HG03108 (cell line): Measurements from ENCODE around the gene TCEAL8.

Experiments used
- ATAC-seq: cut with Tn5 transposase; IDR thresholded peaks from one replicate; pipeline ENCODE4 v1.9.1; 2021; ENCODE audit warnings: moderate library complexity; ENCODE audit not compliant: unreplicated experiment

Gene TCEAL8

DNA sequence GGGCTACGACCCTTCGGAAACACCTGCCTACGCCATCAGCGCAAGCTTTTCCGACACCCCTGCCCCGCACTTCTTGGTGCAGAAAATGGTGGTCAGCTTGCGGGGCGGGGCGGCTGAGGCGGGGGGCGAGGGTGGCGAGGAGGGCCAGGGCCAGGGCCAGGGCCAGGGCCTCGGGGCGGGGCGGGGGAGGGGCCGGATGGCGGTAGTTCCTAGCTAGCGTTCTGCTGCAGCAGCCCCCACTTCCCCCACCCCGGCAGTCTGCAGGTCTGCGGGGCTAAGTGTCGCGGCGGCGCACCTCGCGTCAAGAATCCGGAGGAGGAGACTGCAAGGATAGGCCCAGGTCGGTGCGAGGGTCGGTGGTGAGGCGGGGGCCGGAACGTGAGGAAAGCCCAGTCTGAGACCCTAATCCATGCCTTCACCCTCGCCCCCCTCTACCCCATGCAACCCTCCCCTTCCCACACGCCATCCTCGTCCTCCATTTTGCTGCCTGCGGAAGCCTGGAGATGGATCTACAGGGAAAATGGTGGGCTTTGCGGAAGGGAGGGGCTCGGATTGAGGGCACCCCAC lies 39.4 kb downstream of the TCEAL8 start:
- ATAC-seq: no peak

DNA sequence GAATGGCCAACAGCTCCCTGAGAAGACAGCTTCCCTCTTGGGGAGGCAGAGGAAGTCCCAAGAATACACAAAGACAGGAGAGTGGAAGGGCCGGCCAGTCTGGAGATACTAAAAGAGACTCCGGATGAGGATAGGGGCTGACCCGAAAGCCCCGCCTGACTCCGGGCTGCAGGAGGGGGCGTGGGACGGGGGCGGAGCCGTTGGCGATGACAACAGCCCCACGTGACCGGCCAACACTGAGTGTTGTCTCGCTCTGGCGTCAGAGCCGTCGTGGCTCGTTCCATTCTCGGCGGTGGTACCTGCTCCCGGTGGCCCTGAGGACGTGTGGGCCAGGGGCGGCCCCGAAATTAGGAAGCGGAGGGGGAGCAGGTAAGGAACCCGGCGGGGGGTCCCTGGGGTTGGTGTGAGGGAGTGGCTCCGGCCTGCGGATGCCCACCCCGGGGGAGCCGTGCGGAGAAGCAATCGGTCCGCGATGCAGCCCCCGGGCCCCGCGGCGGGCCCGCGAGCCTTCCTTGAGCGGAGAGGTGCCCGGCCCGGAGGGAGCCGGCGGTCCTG lies 40.0 kb downstream of the TCEAL8 start, which contains the start of gene BEX4:
Gene BEX4 (plus strand): TSS at position 239 of the 555 bp plus-strand sequence. CDS start 1,046 bp downstream, outside the sequence.
- peak; percentile 96 for ATAC-seq

GRCh38 chrX:103212749-103213457 lies 42.1 kb downstream of the TCEAL8 start:
- no peak for ATAC-seq

- ATAC-seq: no peak
These were observed 43.8 kb downstream of the TCEAL8 start for GRCh38 chrX:103211012-103211715.

DNA sequence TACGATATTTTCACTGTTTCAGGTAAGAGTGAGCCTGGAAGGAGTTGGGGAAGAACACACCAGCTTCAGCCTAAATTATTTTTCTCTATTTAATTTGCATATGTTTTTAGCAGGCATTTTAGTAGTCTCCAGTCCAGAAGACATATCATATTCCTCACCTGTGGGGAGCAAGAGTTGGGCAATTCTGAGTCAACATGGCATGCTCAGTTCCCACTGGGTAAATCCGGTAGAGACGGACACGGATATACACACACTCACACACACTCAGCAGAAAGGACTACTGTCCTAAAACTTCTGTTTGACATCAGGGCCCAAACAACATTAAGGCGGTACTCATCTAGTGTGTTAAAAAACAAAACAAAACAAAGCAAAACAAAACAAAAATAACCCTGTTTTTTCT lies 44.9 kb downstream of the TCEAL8 start:
- no peak for ATAC-seq
